Suprapubic skin (tissue), 4 donors: ENCODE results near the gene UNC119B.

Source experiments
- EP300 ChIP-seq: sonication (generic); formaldehyde crosslinking; IDR thresholded peaks from one replicate; pipeline ENCODE4 v1.6.1; 2017; ENCODE audit warnings: antibody characterized with exemption
- POLR2A ChIP-seq, 2 donors: fragments of 450-650 bp; IDR thresholded peaks; one replicate each; pipeline ENCODE4 v1.6.1; 2017; ENCODE audit warnings: antibody characterized with exemption in 2 of 2, mild to moderate bottlenecking in 2 of 2, moderate library complexity in 2 of 2
- POLR2AphosphoS5 ChIP-seq, 3 donors: sonication (generic); formaldehyde crosslinking; IDR thresholded peaks; one replicate each; pipeline ENCODE4 v1.6.1; 2017; ENCODE audit warnings: antibody characterized with exemption in 3 of 3
- TF ChIP-seq, protein P1 (sequence below), 2 donors: fragments of 200-600 bp in 1 of 2; fragments of 450-650 bp in 1 of 2; sonication (generic) in 1 of 2; IDR thresholded peaks; one replicate each; pipeline ENCODE4 v1.5.1; 2016 to 2019; ENCODE audit warnings: antibody characterized with exemption in 2 of 2, mild to moderate bottlenecking in 1 of 2, moderate library complexity in 1 of 2

DNA sequence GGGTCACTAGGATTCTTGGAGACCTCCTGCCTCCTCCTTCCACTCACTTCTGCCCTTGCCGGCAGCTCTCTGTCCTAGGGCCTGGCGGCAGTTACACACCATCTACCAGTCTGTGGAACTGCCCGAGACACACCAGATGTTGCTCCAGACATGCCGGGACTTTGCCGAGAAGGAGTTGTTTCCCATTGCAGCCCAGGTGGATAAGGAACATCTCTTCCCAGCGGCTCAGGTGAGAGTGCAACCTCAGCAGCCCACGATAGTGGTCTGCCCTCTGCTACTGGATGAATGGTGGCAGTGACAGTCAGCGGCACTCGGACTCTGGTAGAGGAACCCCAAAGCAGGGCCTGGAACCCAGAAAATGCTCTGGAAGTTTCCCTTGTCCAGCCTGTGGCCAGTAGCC, 16.7 kb downstream of the UNC119B start:
- TF ChIP-seq, protein P1, sequence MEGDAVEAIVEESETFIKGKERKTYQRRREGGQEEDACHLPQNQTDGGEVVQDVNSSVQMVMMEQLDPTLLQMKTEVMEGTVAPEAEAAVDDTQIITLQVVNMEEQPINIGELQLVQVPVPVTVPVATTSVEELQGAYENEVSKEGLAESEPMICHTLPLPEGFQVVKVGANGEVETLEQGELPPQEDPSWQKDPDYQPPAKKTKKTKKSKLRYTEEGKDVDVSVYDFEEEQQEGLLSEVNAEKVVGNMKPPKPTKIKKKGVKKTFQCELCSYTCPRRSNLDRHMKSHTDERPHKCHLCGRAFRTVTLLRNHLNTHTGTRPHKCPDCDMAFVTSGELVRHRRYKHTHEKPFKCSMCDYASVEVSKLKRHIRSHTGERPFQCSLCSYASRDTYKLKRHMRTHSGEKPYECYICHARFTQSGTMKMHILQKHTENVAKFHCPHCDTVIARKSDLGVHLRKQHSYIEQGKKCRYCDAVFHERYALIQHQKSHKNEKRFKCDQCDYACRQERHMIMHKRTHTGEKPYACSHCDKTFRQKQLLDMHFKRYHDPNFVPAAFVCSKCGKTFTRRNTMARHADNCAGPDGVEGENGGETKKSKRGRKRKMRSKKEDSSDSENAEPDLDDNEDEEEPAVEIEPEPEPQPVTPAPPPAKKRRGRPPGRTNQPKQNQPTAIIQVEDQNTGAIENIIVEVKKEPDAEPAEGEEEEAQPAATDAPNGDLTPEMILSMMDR (IDR thresholded peaks at IDR 0.05), result no peak
- TF ChIP-seq POLR2A (IDR thresholded peaks at IDR 0.05), result no peak
- no peak for TF ChIP-seq EP300
- TF ChIP-seq POLR2AphosphoS5 (IDR thresholded peaks at IDR 0.05), result no peak
